Stomach (tissue), 4 donors: ENCODE results near the gene PLPP3.

Experiments
- CTCF ChIP-seq, 7 experiments: fragments of 450-650 bp in 4 of 7; fragments of 200-600 bp in 3 of 7; sonication (generic) in 3 of 7; IDR thresholded peaks; one replicate each; pipeline ENCODE4 v1.5.1; 2016 to 2019; ENCODE audit warnings: antibody characterized with exemption in 7 of 7, control low read depth in 2 of 7, mild to moderate bottlenecking in 1 of 7
- POLR2A ChIP-seq, 4 donors: fragments of 450-650 bp; IDR thresholded peaks; one replicate each; pipeline ENCODE4 v1.6.1; 2016; ENCODE audit warnings: antibody characterized with exemption in 4 of 4, control low read depth in 2 of 4, mild to moderate bottlenecking in 1 of 4, moderate library complexity in 1 of 4

GRCh38 chr1:56543783-56544612 lies 35.4 kb downstream of the PLPP3 start:
- TF ChIP-seq POLR2A (IDR thresholded peaks at IDR 0.05), result no peak
- no peak for TF ChIP-seq CTCF (IDR thresholded peaks at IDR 0.05)
